HepG2 (cell line): Measurements from ENCODE around the gene ETFB. TPM values are rescaled to one million over a fixed set of nuclear protein-coding genes. Genes with fewer than 3 reads are reported as not detected.
A peak's percentile ranks its signal among the peaks of the same experiment; 100 is the strongest.

Source experiments
- ATAC-seq: fragments of 200-7000 bp; cut with Tn5 transposase; 3 replicates; pipeline ENCODE4 v1.9.1; 2020; ENCODE audit warnings: mild to moderate bottlenecking, moderate library complexity
- BruUV-seq: library from RNA; stranded (reverse); fragments of 400-500 nt; replicated peaks from 2 replicates; lab custom pipeline; 2021; lab: Mats Ljungman, UMichigan
- CTCF ChIA-PET: fragments of 300-600 bp; formaldehyde crosslinking; extraction: SDS; loops from one replicate; lab custom pipeline; 2021; ENCODE audit warnings: low total read pairs, inconsistent platforms, low intra/inter-chr PET ratio; lab: Yijun Ruan, JAX
- POLR2A ChIA-PET: fragments of 350-600 bp; sonication (Branson Sonifier 250); formaldehyde crosslinking; loops from one replicate; lab custom pipeline; 2020; ENCODE audit warnings: antibody characterized with exemption, inconsistent platforms; lab: Yijun Ruan, JAX
- DNase-seq: peaks from one replicate; pipeline ENCODE4 v3.0.0-alpha.2; 2015; ENCODE audit warnings: low spot score
- FAIRE-seq: peaks from 3 replicates; lab custom pipeline; 2011; peaks lifted over from hg19 to GRCh38; lab: Jason Lieb, UNC
- H2AFZ ChIP-seq: one replicate; pipeline ENCODE4 v1.6.1; 2011; ENCODE audit warnings: low read length, inconsistent platforms
- H3K27ac ChIP-seq: fragments of 300-600 bp; 3 replicates; pipeline ENCODE4 v1.8.0; 2011; ENCODE audit warnings: mixed run types, mild to moderate bottlenecking, mixed read lengths, low read length, inconsistent platforms; ENCODE audit not compliant: insufficient read depth; ENCODE audit errors: extremely low read length
- H3K27me3 ChIP-seq, 2 experiments: fragments of 200-600 bp in 1 of 2; 2 replicates in 1 of 2; 3 replicates in 1 of 2; pipeline versions ENCODE4 v1.6.0 to v1.8.0; 2011; ENCODE audit warnings: low read length in 2 of 2, mild to moderate bottlenecking in 2 of 2, moderate library complexity in 2 of 2, inconsistent platforms in 1 of 2; ENCODE audit not compliant: insufficient read depth in 2 of 2, control insufficient read depth in 1 of 2
- H3K36me3 ChIP-seq, 2 experiments: fragments of 200-600 bp in 1 of 2; replicated peaks in 1 of 2; 2 replicates in 1 of 2; 3 replicates in 1 of 2; pipeline versions ENCODE4 v1.5.1 to v1.8.0; 2011; ENCODE audit warnings: low read length in 2 of 2, inconsistent platforms in 1 of 2; ENCODE audit not compliant: insufficient read depth in 2 of 2, control insufficient read depth in 1 of 2
- H3K4me1 ChIP-seq: 2 replicates; pipeline ENCODE4 v1.5.1; 2012; ENCODE audit warnings: low read length, inconsistent platforms; ENCODE audit not compliant: insufficient read depth
- H3K4me2 ChIP-seq: 2 replicates; pipeline ENCODE4 v1.6.0; 2011; ENCODE audit warnings: low read depth, low read length, inconsistent platforms
- H3K4me3 ChIP-seq, 3 experiments: fragments of 200-600 bp in 1 of 3; sonication (generic), shearing (Covaris generic) in 1 of 3; replicated peaks in 1 of 3; 2 replicates each; pipeline ENCODE4 v1.5.1; 2011 to 2016; ENCODE audit warnings: low read length in 3 of 3, inconsistent platforms in 2 of 3, low read depth in 2 of 3, mild to moderate bottlenecking in 2 of 3, control low read depth in 1 of 3, mixed read lengths in 1 of 3; ENCODE audit not compliant: insufficient read depth in 1 of 3
- H3K79me2 ChIP-seq: one replicate; pipeline ENCODE4 v1.6.1; 2011; ENCODE audit warnings: low read length, inconsistent platforms; ENCODE audit not compliant: insufficient read depth
- H3K9ac ChIP-seq: 2 replicates; pipeline ENCODE4 v1.6.0; 2011; ENCODE audit warnings: mild to moderate bottlenecking, low read depth, low read length, inconsistent platforms; ENCODE audit not compliant: insufficient read depth
- H3K9me3 ChIP-seq: 2 replicates; pipeline ENCODE4 v1.5.1; 2012; ENCODE audit warnings: mild to moderate bottlenecking, low read length
- H4K20me1 ChIP-seq: 2 replicates; pipeline ENCODE4 v1.6.0; 2011; ENCODE audit warnings: inconsistent platforms, mild to moderate bottlenecking, low read length, moderate library complexity; ENCODE audit not compliant: insufficient read depth
- DMAP1 ChIP-seq: IDR thresholded peaks from 2 replicates; pipeline ENCODE4 v1.6.1; 2016
- GATA4 ChIP-seq: sonication (generic); IDR thresholded peaks from 2 replicates; pipeline ENCODE4 v1.6.1; 2016; ENCODE audit warnings: antibody characterized with exemption, low read depth, borderline replicate concordance
- KLF11 ChIP-seq: IDR thresholded peaks from 2 replicates; pipeline ENCODE4 v1.6.1; 2016; ENCODE audit warnings: missing compliant biosample characterization
- MAZ ChIP-seq, 2 experiments: sonication (generic) in 1 of 2; formaldehyde crosslinking in 1 of 2; IDR thresholded peaks; 2 replicates each; pipeline versions ENCODE4 v1.5.0 to v1.6.1; 2012 to 2020; ENCODE audit warnings: low read depth in 2 of 2, mild to moderate bottlenecking in 2 of 2, borderline replicate concordance in 1 of 2, improper control_type of control experiment in 1 of 2, low read length in 1 of 2, missing genetic modification reagents in 1 of 2, moderate library complexity in 1 of 2
- NFRKB ChIP-seq: fragments of 450-650 bp; IDR thresholded peaks from 2 replicates; pipeline ENCODE4 v1.6.1; 2017
- PITX1 ChIP-seq: sonication (generic); formaldehyde crosslinking; IDR thresholded peaks from 2 replicates; pipeline ENCODE4 v1.5.1; 2020; ENCODE audit warnings: mild to moderate bottlenecking, missing genetic modification reagents
- REL ChIP-seq: sonication (generic); formaldehyde crosslinking; conservative IDR thresholded peaks from 2 replicates; pipeline ENCODE4 v1.8.0; 2022; ENCODE audit warnings: mild to moderate bottlenecking, missing genetic modification reagents, moderate library complexity
- RFX3 ChIP-seq: IDR thresholded peaks from 2 replicates; pipeline ENCODE4 v1.6.1; 2016; ENCODE audit warnings: missing biosample characterization, missing genetic modification reagents
- SOX5 ChIP-seq: IDR thresholded peaks from 2 replicates; pipeline ENCODE4 v1.6.1; 2016; ENCODE audit warnings: borderline replicate concordance
- ZNF205 ChIP-seq: IDR thresholded peaks from 2 replicates; pipeline ENCODE4 v1.6.1; 2018; ENCODE audit warnings: missing biosample characterization, missing genetic modification reagents
- ZNF280B ChIP-seq: sonication (generic); formaldehyde crosslinking; IDR thresholded peaks from 2 replicates; pipeline ENCODE4 v1.5.0; 2020; ENCODE audit warnings: missing genetic modification reagents, mild to moderate bottlenecking, borderline replicate concordance
- ZNF713 ChIP-seq: sonication (generic); formaldehyde crosslinking; IDR thresholded peaks from 2 replicates; pipeline ENCODE4 v1.4.0; 2020; ENCODE audit warnings: mild to moderate bottlenecking, missing genetic modification reagents
- ZNF75D ChIP-seq: sonication (generic); formaldehyde crosslinking; IDR thresholded peaks from 2 replicates; pipeline ENCODE4 v1.8.1; 2023; ENCODE audit warnings: missing genetic modification reagents, mild to moderate bottlenecking, borderline replicate concordance
- WGBS: methylation state at CpG from one replicate; pipeline ENCODE4 v1.1.6; 2017; ENCODE audit warnings: low lambda C conversion rate; 5-methylcytosine and 5-hydroxymethylcytosine counted together
- in situ Hi-C: cut with HindIII; loops from 2 replicates; pipeline ENCODE4 v1.10.0; 2017; ENCODE audit warnings: low pct_unique_long_range_greater_than_20kb; ENCODE audit not compliant: extremely low pct_ligation_motif_present
- intact Hi-C: fragments of 100-400 bp; cut with micrococcal nuclease; formaldehyde crosslinking; loops from one replicate; pipeline ENCODE4 v1.10.0; 2022; ENCODE audit not compliant: unreplicated experiment
- polyA plus RNA-seq, 8 experiments: library from polyadenylated mRNA; depleted of rRNA in 3 of 8; stranded (reverse) in 7 of 8; unstranded in 1 of 8; fragments of >200 nt; fragmentation: Illumina TruSeq in 4 of 8; extraction: Trizol in 4 of 8; gene quantifications; 2 replicates each; pipeline versions ENCODE4 v1.2.1 to v1.2.3, GENCODE V29; 2011 to 2016; ENCODE audit warnings: low read depth in 4 of 8, missing spikeins in 1 of 8, mixed read lengths in 1 of 8; ENCODE audit not compliant: insufficient read depth in 1 of 8
- total RNA-seq, 5 experiments: library from RNA; depleted of rRNA; stranded (reverse); fragments of >200 nt; fragmentation: Illumina TruSeq; extraction: Trizol; gene quantifications; 2 replicates each; pipeline ENCODE4 v1.2.3, GENCODE V29; 2016; ENCODE audit warnings: low read depth in 1 of 5

The ETFB gene
- total and polyA plus RNA-seq, 2 of the 13 experiments (the other 11 are each of a cell fraction or from before 2014, with no cell fraction given): 678 to 1,314 TPM

GRCh38 chr19:51337861-51338562 lies 28.2 kb downstream of the ETFB start:
- in situ Hi-C loops (no loop called here), intact Hi-C loops (loop anchor here (2.0 kb wide), 1 partner anchor 25 kb away; no protein-coding TSS in a partner anchor)
- POLR2A ChIA-PET: interaction anchor here (1.0 kb wide), 1 partner anchor 30 kb away, joined by 6 read pairs; no protein-coding TSS in a partner anchor

More at GRCh38 chr19:51337861-51338562, 28.2 kb downstream of the ETFB start:
- H4K20me1 ChIP-seq: no peaks in the 10 kb centered on the region
- WGBS: 87% methylated on average over 7 of the region's 19 CpGs
- TF ChIP-seq ZNF205 (CRISPR knock-in tag): no peak
- TF ChIP-seq DMAP1 (CRISPR knock-in tag): no peak
- no peak for TF ChIP-seq REL (CRISPR knock-in tag)
- no peak for TF ChIP-seq MAZ (IDR thresholded peaks at IDR 0.05; ENCODE audit: borderline replicate concordance, low read depth, low read length)
- TF ChIP-seq MAZ (CRISPR knock-in tag; IDR thresholded peaks at IDR 0.05; ENCODE audit: low read depth): no peak
- TF ChIP-seq RFX3: no peak
- TF ChIP-seq ZNF75D (CRISPR knock-in tag): no peak
- TF ChIP-seq PITX1 (CRISPR knock-in tag): no peak
- TF ChIP-seq NFRKB: no peak
- TF ChIP-seq ZNF713 (CRISPR knock-in tag): no peak
- TF ChIP-seq KLF11 (CRISPR knock-in tag): no peak
- TF ChIP-seq GATA4: no peak
- no peak for TF ChIP-seq SOX5 (CRISPR knock-in tag)
- TF ChIP-seq ZNF280B (CRISPR knock-in tag): no peak
- BruUV-seq: no TSS peak
- H3K36me3 ChIP-seq: peaks cover 7 to 8% of the 10 kb centered on the region in 2 experiments; a peak in 3 of 5 replicates
- H3K4me3 ChIP-seq: no peak overlapping the region
- peaks cover 35% of the 10 kb centered on the region for H3K4me1 ChIP-seq
- FAIRE-seq (no peak), ATAC-seq (no peak), DNase-seq (no peak)
- no peak overlapping the region for H3K27ac ChIP-seq
- peak overlapping the region; percentile 86 for H3K4me2 ChIP-seq
- H2AFZ ChIP-seq: no peak overlapping the region
- no peaks in the 10 kb centered on the region for H3K27me3 ChIP-seq
- H3K9ac ChIP-seq: peak overlapping the region; percentile 53; the same call in 1 of the 2 replicates
- CTCF ChIA-PET: interaction anchor here (1.3 to 3.1 kb wide), 6 partner anchors 56 to 101 kb away, joined by 3 to 38 read pairs (median 9); no protein-coding TSS in a partner anchor
- H3K9me3 ChIP-seq: no peaks in the 10 kb centered on the region
- no peaks in the 10 kb centered on the region for H3K79me2 ChIP-seq
